HCEC 1CT (cell line): ENCODE data around the gene RASSF8.

ENCODE experiments used
- DNase-seq: peaks from one replicate; pipeline ENCODE4 v3.0.0-alpha.2; 2017

RASSF8 gene

GRCh38 chr12:26112703-26113147 is 154.2 kb downstream of the RASSF8 start:
- DNase-seq: no peak

- DNase-seq: no peak
These were observed 154.7 kb downstream of the RASSF8 start for GRCh38 chr12:26113181-26113654.

- DNase-seq: peak; percentile 87
These were observed 155.6 kb downstream of the RASSF8 start for GRCh38 chr12:26113853-26114719.

GRCh38 chr12:26114720-26115401 is 156.4 kb downstream of the RASSF8 start:
- DNase-seq: no peak

GRCh38 chr12:26116829-26117715 is 158.6 kb downstream of the RASSF8 start:
- no peak for DNase-seq

GRCh38 chr12:26118308-26118707 is 159.8 kb downstream of the RASSF8 start:
- no peak for DNase-seq

- DNase-seq: peak; percentile 76
These were observed 161.0 kb downstream of the RASSF8 start for GRCh38 chr12:26119391-26119989.

GRCh38 chr12:26120561-26121274 is 162.2 kb downstream of the RASSF8 start:
- no peak for DNase-seq

- no peak for DNase-seq
These were observed 163.0 kb downstream of the RASSF8 start for GRCh38 chr12:26121323-26122060.

GRCh38 chr12:26122061-26122680 is 163.7 kb downstream of the RASSF8 start:
- DNase-seq: peak; percentile 39

- DNase-seq: peak; percentile 85
These were observed 164.4 kb downstream of the RASSF8 start for GRCh38 chr12:26122681-26123481.

GRCh38 chr12:26123482-26123980 is 165.0 kb downstream of the RASSF8 start:
- no peak for DNase-seq

- DNase-seq: peak; percentile 58
These were observed 166.2 kb downstream of the RASSF8 start, which contains the start of gene BHLHE41 for GRCh38 chr12:26124446-26125399. BHLHE41 (minus strand) TSS chr12:26125037; CDS start chr12:26124779, 258 bp downstream.

- peak; percentile 81 for DNase-seq
These were observed 167.2 kb downstream of the RASSF8 start for GRCh38 chr12:26125400-26126339.

- peak; percentile 87 for DNase-seq
These were observed 168.1 kb downstream of the RASSF8 start for GRCh38 chr12:26126340-26127284.

GRCh38 chr12:26127404-26127803 is 168.9 kb downstream of the RASSF8 start:
- no peak for DNase-seq
